Sciatic nerve (tissue), 2 donors: ENCODE data around the gene CPB2. TPM values are rescaled to one million over a fixed set of nuclear protein-coding genes. Genes with fewer than 3 reads are reported as not detected.

Experiments used
- ATAC-seq: fragments of 200-7000 bp; cut with Tn5 transposase; one replicate; pipeline ENCODE4 v1.9.1; 2020; ENCODE audit warnings: mild to moderate bottlenecking, moderate library complexity
- DNase-seq: peaks from one replicate; pipeline ENCODE4 v3.0.0-alpha.2; 2020; ENCODE audit warnings: low spot score
- intact Hi-C: fragments of 100-400 bp; cut with DNase I; formaldehyde crosslinking; loops from one replicate; pipeline ENCODE4 v1.14.2; 2022
- total RNA-seq: library from RNA; stranded (reverse); fragmentation: NEBNext Ultra II Directional; extraction: Animal tissue kit (Norgen Biotek cat#: 25700); gene quantifications from one replicate; pipeline ENCODE4 v1.2.1, GENCODE V29; 2021
- donor health status: DM: no; HTN: no; CAD: no.
- donor health status: DM: no; HTN: no; CAD: no.

The CPB2 gene
- total RNA-seq, 1 donor from 2014 or later: not detected

- intact Hi-C loops: no loop called here
- no peak for ATAC-seq
- no peak for DNase-seq
Measured at GRCh38 chr13:46101484-46102254, 3.2 kb downstream of the CPB2 start.

GRCh38 chr13:46101002-46101401 is 3.8 kb downstream of the CPB2 start:
- no peak for DNase-seq
- intact Hi-C loops: no loop called here
- no peak for ATAC-seq

- ATAC-seq: no peak
- intact Hi-C loops: no loop called here
- DNase-seq: no peak
Measured at GRCh38 chr13:46100191-46100815, 4.5 kb downstream of the CPB2 start.

- intact Hi-C loops: no loop called here
- ATAC-seq (no peak), DNase-seq (no peak)
Measured at GRCh38 chr13:46097663-46098062, 7.2 kb downstream of the CPB2 start.

GRCh38 chr13:46097015-46097414 is 7.8 kb downstream of the CPB2 start:
- intact Hi-C loops: no loop called here
- DNase-seq (no peak), ATAC-seq (no peak)

- intact Hi-C loops: loop anchor here (5.0 kb wide), 1 partner anchor 693 kb away; no protein-coding TSS in a partner anchor
- no peak for DNase-seq
- no peak for ATAC-seq
Measured at GRCh38 chr13:46094478-46094877, 10.4 kb downstream of the CPB2 start.

GRCh38 chr13:46088821-46089562 is 15.8 kb downstream of the CPB2 start:
- DNase-seq (no peak), ATAC-seq (no peak)
- intact Hi-C loops: no loop called here

GRCh38 chr13:46087481-46087880 is 17.4 kb downstream of the CPB2 start:
- intact Hi-C loops: no loop called here
- DNase-seq (no peak), ATAC-seq (no peak)

- ATAC-seq (no peak), DNase-seq (no peak)
- intact Hi-C loops: no loop called here
Measured at GRCh38 chr13:46086985-46087384, 17.8 kb downstream of the CPB2 start.

- DNase-seq: no peak
- intact Hi-C loops: no loop called here
- ATAC-seq: no peak
Measured at GRCh38 chr13:46086421-46086922, 18.4 kb downstream of the CPB2 start.

- ATAC-seq: no peak
- intact Hi-C loops: no loop called here
Measured at GRCh38 chr13:46085737-46086136, 19.1 kb downstream of the CPB2 start.

GRCh38 chr13:46082324-46082723 is 22.5 kb downstream of the CPB2 start:
- no peak for DNase-seq
- intact Hi-C loops: no loop called here
- ATAC-seq: no peak

More at GRCh38 chr13:46085737-46086136, 19.1 kb downstream of the CPB2 start:
- no peak for DNase-seq

- intact Hi-C loops: no loop called here
- ATAC-seq: no peak
Measured at GRCh38 chr13:46079770-46080169, 25.1 kb downstream of the CPB2 start.

GRCh38 chr13:46077265-46077664 is 27.6 kb downstream of the CPB2 start:
- DNase-seq (no peak), ATAC-seq (no peak)
- intact Hi-C loops: no loop called here

More at GRCh38 chr13:46079770-46080169, 25.1 kb downstream of the CPB2 start:
- DNase-seq: no peak

- no peak for DNase-seq
- ATAC-seq: no peak
- intact Hi-C loops: no loop called here
Measured at GRCh38 chr13:46076827-46077226, 28.0 kb downstream of the CPB2 start.

GRCh38 chr13:46075811-46076210 is 29.0 kb downstream of the CPB2 start:
- intact Hi-C loops: no loop called here
- no peak for ATAC-seq
- DNase-seq: no peak

- DNase-seq (no peak), ATAC-seq (no peak)
- intact Hi-C loops: no loop called here
Measured at GRCh38 chr13:46071590-46072249, 33.1 kb downstream of the CPB2 start.

- DNase-seq: no peak
- ATAC-seq: no peak
- intact Hi-C loops: no loop called here
Measured at GRCh38 chr13:46063292-46063691, 41.5 kb downstream of the CPB2 start.

- DNase-seq (no peak), ATAC-seq (no peak)
- intact Hi-C loops: no loop called here
Measured at GRCh38 chr13:46062185-46062584, 42.6 kb downstream of the CPB2 start.
